ENCODE data around the gene RFPL4AL1. TPM values are rescaled to one million over a fixed set of nuclear protein-coding genes. Genes with fewer than 3 reads are reported as not detected.
"Not testable (repeated sequence)": the region's sequence is repeated elsewhere in the genome, so short reads cannot be mapped to it uniquely, and the experiment has no call there.

The RFPL4AL1 gene
- total RNA-seq, 2 donors from 2014 or later, result 2.3 TPM; not detected in 1

DNA sequence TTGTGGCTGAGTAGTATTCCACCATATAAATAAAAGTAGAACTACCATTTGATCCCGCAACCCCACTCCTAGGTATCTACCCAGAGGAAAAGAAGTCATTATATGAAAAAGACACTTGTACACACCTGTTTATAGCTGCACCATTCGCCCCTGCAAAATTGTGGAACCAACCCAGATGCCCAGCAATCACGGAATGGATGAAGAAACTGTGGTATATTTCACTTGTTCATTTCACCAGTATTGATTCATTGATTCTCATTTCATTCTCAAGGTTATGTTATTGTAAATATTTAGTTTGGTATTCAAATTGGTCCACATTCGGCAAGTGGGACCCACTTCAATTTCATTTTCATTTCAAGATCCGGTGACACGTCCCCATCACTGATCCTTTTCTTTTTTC lies 18.2 kb upstream of the RFPL4AL1 start:
- no peak for ATAC-seq

DNA sequence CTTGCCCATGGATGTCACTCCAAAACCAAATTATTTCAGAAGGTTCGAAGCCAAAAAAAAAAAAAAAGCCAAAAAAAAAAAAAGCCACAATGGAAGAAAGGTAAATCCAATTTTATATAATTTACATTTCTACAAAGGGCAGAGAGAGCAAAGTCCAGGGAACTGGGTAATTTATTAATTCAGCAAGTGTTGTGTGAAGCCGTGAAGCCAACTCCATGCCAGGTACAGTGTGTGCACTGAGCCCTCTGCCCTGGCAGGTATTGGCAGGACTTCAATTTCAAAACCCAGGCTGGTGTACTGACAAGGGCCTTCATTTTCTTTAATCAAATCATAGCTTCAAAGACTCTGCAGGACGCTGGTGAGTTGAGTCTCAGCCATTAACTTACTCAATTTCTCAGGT lies 15.5 kb upstream of the RFPL4AL1 start:
- Histone ChIP-seq H3K4me3 (no peak overlapping the region), H3K9me3 (no peaks in the 10 kb centered on the region), H3K4me1 (peaks cover 27% of the 10 kb centered on the region), H3K36me3 (replicated peaks in 1 of 2; ENCODE audit: insufficient read depth in 1 of 2, low read depth in 2 of 2) (no peaks in the 10 kb centered on the region), H3K27ac (peak overlapping the region in 2 of 4 donors; percentile 24 to 53), H3K27me3 (no peaks in the 10 kb centered on the region)
- ATAC-seq (peak; percentile 100), DNase-seq (peak; percentile 83 to 94 (median 91))
- intact Hi-C loops (cut with DNase I), result no loop called here
- WGBS, 2 donors, result 7 to 19% methylated on average over 3 of the region's 3 CpGs
- TF ChIP-seq, protein P1, sequence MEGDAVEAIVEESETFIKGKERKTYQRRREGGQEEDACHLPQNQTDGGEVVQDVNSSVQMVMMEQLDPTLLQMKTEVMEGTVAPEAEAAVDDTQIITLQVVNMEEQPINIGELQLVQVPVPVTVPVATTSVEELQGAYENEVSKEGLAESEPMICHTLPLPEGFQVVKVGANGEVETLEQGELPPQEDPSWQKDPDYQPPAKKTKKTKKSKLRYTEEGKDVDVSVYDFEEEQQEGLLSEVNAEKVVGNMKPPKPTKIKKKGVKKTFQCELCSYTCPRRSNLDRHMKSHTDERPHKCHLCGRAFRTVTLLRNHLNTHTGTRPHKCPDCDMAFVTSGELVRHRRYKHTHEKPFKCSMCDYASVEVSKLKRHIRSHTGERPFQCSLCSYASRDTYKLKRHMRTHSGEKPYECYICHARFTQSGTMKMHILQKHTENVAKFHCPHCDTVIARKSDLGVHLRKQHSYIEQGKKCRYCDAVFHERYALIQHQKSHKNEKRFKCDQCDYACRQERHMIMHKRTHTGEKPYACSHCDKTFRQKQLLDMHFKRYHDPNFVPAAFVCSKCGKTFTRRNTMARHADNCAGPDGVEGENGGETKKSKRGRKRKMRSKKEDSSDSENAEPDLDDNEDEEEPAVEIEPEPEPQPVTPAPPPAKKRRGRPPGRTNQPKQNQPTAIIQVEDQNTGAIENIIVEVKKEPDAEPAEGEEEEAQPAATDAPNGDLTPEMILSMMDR (IDR thresholded peaks at IDR 0.05), result no peak
- no peak for TF ChIP-seq POLR2A (IDR thresholded peaks at IDR 0.05)

More for the DNA sequence above, 18.2 kb upstream of the RFPL4AL1 start:
- TF ChIP-seq POLR2A (IDR thresholded peaks at IDR 0.05), result no peak
- TF ChIP-seq, protein P1 (IDR thresholded peaks at IDR 0.05), result no peak
- DNase-seq, result no peak
- H3K36me3 ChIP-seq (replicated peaks in 1 of 2; ENCODE audit: insufficient read depth in 1 of 2, low read depth in 2 of 2), result no peaks in the 10 kb centered on the region
- H3K9me3 ChIP-seq, result no peaks in the 10 kb centered on the region
- H3K4me3 ChIP-seq, result no peak overlapping the region
- no peaks in the 10 kb centered on the region for H3K27me3 ChIP-seq
- no peak overlapping the region for H3K27ac ChIP-seq
- 62 to 73% methylated on average over 6 of the region's 6 CpGs for WGBS, 2 donors
- intact Hi-C loops (cut with DNase I), result no loop called here
- H3K4me1 ChIP-seq, result peaks cover 27% of the 10 kb centered on the region

DNA sequence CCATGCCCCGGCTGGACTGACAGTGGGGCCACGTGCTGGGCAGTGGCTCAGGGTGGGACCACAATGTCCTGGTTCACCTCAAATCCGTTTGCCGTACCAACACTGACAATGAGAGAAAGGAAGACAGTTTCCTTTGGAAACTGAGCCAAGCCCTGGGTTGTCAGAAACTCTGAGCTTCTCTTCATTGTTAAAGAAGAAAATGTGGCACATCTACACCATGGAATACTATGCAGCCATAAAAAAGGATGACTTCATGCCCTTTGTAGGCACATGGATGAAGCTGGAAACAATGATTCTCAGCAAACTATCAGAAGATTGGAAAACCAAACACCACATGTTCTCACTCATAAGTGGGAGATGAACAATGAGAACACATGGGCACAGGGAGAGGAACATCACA lies 12.1 kb upstream of the RFPL4AL1 start:
- H3K9me3 ChIP-seq; H3K4me3 ChIP-seq; H3K36me3 ChIP-seq (replicated peaks in 1 of 2; ENCODE audit: insufficient read depth in 1 of 2, low read depth in 2 of 2); intact Hi-C loops (cut with DNase I); DNase-seq; ATAC-seq; H3K27ac ChIP-seq; H3K27me3 ChIP-seq: not testable (repeated sequence)
- peaks cover 27% of the 10 kb centered on the region for H3K4me1 ChIP-seq
- WGBS, 2 donors, result 79 to 85% methylated on average over 4 of the region's 4 CpGs

DNA sequence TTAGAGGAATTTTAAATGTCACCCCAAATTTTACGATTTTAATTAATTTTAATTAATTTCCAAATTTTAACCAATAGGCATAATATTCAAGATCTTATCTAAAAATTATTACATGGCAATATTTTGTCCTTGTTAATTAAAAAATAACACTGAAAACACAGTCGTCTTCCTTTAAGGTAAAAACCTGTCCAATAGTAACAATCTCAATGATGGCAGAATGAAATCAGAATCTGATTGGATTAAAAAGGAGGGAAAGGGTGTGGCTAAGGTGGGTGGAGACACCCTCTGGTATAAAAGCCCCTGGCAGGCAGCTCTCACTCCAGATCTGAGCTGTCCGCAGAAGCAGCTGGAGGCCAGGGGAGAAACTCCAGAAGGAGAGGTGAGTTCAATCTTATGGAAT lies 10.1 kb upstream of the RFPL4AL1 start, which contains the start of gene RFPL4A:
TSS of gene RFPL4A (plus strand) at position 301 of the 400 bp plus-strand sequence. CDS start 2,704 bp downstream, outside the sequence.
- H3K4me1 ChIP-seq; H3K4me3 ChIP-seq; H3K27ac ChIP-seq; H3K9me3 ChIP-seq; H3K36me3 ChIP-seq (replicated peaks in 1 of 2; ENCODE audit: insufficient read depth in 1 of 2, low read depth in 2 of 2); ATAC-seq; H3K27me3 ChIP-seq; DNase-seq; intact Hi-C loops (cut with DNase I): not testable (repeated sequence)
- WGBS, 2 donors, result 82 to 85% methylated on average over 3 of the region's 3 CpGs

DNA sequence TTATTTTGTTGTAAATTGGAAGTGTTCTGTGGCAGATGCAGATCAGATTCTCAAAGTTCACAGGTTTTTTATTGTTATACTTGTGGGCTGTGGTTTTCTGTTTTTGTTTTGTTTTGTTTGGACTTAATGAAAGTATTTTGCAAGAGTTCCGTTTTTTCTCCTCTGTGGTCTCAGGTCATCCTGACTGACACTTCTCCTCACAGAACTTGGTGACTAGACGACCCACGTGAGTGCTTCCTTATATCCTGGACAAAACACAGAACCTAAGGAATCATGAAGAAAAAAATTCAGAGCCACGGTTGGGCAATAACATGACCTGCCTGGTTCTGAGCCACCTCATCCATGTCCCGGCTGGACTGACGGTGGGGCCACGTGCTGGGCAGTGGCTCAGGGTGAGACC lies 2.5 kb upstream of the RFPL4AL1 start:
- intact Hi-C loops (cut with DNase I), result no loop called here
- no peak for TF ChIP-seq POLR2A (IDR thresholded peaks at IDR 0.05)
- TF ChIP-seq, protein P1 (IDR thresholded peaks at IDR 0.05), result no peak

DNA sequence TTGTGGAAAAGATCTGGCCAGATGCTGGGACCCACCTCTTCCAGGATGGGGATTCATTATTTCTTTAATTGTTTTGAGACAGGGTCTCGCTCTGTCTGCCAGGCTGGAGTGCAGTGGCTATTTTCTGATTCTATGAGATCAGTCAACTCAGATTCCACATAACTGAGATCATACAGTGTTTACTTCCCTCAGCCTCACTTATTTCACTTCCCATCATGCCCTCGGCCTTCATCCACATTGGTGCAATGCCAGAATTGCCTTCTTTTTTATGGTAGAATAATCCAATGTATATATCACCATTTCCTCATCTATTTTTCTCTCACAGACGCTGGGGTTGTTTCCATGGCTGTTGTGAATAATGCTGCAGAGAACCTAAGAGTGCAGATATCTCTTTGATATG lies 714 bp downstream of the RFPL4AL1 start:
- H3K27ac ChIP-seq; intact Hi-C loops (cut with DNase I); H3K9me3 ChIP-seq; H3K4me3 ChIP-seq; H3K4me1 ChIP-seq; H3K27me3 ChIP-seq; DNase-seq; H3K36me3 ChIP-seq (replicated peaks in 1 of 2; ENCODE audit: insufficient read depth in 1 of 2, low read depth in 2 of 2); ATAC-seq: not testable (repeated sequence)
- WGBS, 2 donors, result 26 to 39% methylated on average over 2 to 3 of the region's 3 CpGs

More for the DNA sequence above, 2.5 kb upstream of the RFPL4AL1 start:
- DNase-seq (no peak), ATAC-seq (no peak)
- H3K27ac ChIP-seq, result no peak overlapping the region
- peaks cover 0 to 5% of the 10 kb centered on the region in 2 donors for H3K27me3 ChIP-seq
- H3K9me3 ChIP-seq, result no peaks in the 10 kb centered on the region
- H3K36me3 ChIP-seq (replicated peaks in 1 of 2; ENCODE audit: insufficient read depth in 1 of 2, low read depth in 2 of 2), result no peaks in the 10 kb centered on the region
- H3K4me1 ChIP-seq, result no peaks in the 10 kb centered on the region
- WGBS, 2 donors, result 38 to 46% methylated on average over 7 of the region's 7 CpGs
- no peak overlapping the region for H3K4me3 ChIP-seq
